NK-92 (cell line): ENCODE measurements around the gene PLEKHA8.

Experiments
- DNase-seq: peaks from one replicate; lab custom pipeline; 2025; ENCODE audit not compliant: unreplicated experiment; lab: John Stamatoyannopoulos, UW

PLEKHA8 gene

DNA sequence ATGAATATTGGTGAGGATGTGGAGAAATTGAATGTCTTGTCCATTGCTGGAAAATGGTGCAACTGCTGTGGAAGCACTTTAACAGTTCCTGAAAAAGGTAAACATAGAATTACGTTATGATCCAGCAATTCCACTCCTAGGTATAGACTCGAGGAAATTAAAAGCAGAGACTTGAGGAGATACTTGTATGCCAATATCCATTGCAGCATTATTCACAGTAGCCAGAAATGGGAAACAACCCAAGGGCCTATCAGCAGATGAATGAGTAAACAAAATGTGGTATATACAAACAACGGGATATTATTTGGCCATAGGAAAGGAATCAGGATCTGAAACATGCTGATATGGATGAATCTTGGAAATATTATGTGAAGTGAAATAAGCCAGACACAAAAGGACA lies 74.1 kb downstream of the PLEKHA8 start:
- DNase-seq, result no peak

DNA sequence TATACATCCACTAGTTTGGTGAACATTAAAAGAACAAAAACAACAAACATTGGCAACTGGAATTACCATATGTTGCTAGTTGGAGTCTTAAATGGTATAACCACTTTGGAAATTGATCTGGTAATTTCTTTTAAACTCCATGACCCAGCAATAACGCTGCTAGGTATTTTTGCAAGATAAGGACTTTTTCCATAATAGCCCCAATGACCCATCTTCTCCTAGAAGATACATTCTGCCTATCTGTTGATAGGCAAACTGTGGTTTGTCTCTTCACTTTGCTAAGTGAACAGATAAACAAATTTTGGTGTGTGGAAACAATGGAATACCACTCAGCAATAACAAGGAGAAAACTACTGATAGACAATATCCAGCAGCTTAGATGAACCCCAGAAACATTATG lies 75.9 kb downstream of the PLEKHA8 start:
- no peak for DNase-seq

DNA sequence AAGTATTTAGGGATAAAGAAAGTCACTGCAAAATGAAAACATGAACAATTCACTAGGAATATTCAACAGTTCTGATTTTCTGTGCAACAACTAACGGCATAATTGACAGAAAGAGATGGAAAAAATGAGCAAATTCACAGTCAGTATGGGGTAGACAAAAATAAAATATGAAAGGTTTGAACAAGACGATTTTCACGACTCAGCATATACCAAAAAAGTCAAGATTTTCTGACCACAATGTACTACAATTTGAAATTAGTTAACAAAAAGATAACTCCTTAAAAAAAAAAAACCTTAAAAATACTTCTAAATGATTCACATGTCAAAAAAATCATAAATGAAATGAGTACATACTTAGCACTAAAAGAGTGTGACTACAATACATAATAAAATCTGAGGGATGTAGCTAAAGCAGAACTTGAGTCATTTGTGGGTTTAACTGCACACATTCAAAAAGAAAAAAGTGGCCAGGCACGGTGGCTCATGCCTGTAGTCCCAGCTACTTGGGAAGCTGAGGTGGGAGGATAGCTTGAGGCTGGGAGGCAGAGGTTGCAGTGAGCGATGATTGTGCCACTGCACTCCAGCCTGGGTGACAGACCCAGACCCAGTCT lies 84.0 kb downstream of the PLEKHA8 start:
- no peak for DNase-seq

DNA sequence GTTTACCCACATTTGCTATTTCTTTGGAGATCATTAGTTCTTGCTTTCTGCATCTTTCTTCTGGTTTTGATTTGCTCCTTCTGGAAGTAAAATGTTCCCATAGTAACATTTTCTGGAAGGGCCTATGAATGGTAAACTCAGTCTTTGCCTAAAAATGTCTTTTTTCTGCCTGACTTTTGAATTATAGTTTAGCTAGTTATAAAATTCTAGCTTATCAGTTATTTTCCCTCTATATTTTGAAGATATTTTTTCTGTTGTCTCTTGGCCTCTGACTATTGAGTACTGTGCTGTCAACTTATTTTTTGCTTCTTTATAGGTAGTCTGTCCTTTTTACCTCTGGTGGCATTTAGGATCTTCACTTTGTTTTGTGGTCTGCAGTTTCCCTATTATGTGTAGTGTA lies 84.9 kb downstream of the PLEKHA8 start:
- DNase-seq, result no peak

DNA sequence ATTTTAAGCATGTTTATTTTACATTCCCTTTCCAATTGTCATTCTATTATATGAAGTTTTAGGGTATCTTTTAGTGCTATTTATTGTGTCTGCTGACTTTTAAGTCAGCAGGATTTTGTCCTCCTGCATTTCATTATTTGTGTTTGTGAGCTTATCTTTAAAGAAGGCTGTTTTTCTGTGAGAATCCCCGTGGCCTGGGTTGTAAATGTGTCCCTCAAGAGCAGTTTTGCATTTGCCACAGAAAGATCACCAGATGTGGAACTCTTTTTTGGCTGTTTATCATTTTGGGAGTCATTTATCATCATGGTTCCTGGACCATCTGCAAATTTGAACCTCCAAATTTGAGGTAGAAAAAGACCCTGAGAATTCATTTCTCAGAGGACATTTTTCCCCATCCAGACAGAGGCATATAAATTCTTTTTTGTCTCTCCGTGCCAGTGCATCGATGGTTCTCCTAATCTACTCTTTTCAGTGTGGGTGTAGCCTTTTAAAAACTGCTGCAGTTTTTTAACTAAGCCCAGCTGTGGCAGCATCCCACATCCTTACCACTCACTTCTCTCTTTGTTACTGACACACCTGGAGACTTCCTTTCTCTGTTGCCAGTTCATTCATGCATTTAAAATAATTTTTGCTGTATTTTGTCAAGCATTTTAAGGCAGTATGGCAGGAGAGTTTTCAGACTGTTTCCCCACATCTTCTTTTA lies 86.5 kb downstream of the PLEKHA8 start:
- no peak for DNase-seq

DNA sequence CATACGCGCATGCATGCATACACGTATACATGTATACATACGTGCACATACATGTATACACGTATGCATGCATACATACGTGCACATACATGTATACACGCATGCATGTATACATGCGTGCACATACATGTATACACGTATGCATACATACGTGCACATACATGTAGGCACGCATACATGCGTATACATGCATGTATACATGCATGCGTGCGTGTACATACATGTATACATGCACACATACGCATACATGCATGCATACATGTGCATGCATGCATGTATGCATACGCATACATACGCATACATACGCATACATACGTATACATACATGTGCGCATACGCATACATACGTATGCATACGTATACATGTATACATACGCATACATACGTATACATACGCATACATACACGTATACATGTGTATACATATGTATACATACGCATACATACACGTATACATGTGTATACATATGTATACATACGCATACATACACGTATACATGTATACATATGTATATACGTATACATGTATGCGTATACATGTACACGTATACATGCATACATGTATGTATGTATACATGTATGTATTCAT lies 87.6 kb downstream of the PLEKHA8 start:
- DNase-seq, result no peak

DNA sequence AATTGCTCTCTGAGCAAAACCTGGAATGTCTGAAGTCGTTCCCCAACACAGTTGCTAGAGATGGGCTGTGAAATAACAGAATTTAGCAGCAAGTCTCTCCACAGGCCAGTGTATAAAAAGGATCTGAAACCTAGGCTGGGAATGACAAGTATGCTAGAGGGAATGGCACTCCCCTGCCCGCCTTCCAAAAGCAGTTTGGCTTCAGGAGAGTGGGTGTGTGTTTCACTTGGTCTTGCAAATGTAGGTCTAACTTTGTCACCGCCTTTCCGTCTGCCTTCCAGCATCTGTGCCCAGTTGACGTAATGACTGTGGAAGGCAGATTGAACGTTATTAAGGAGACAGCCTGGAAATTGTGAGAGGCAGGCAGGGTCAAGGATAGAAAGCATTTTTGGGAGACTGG lies 88.6 kb downstream of the PLEKHA8 start:
- DNase-seq, result no peak

DNA sequence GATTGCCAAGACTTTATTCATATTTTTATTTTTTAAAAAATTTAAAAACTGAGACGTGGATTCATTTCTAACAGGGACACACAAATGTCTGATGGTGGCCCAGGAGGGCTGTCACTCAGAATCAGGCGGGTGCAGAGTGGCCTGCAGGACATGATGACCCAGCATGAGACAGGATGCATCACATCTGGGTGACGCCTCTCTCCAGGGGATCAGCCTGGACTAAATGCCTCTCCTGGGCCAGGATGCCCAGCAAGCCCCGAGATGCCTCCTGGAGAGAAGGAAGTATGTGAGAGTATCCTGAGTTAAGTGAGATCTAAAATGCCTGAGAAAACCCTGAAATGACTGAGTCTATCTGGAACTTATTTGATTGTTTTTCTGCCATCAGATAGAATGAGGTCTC lies 89.7 kb downstream of the PLEKHA8 start:
- no peak for DNase-seq

DNA sequence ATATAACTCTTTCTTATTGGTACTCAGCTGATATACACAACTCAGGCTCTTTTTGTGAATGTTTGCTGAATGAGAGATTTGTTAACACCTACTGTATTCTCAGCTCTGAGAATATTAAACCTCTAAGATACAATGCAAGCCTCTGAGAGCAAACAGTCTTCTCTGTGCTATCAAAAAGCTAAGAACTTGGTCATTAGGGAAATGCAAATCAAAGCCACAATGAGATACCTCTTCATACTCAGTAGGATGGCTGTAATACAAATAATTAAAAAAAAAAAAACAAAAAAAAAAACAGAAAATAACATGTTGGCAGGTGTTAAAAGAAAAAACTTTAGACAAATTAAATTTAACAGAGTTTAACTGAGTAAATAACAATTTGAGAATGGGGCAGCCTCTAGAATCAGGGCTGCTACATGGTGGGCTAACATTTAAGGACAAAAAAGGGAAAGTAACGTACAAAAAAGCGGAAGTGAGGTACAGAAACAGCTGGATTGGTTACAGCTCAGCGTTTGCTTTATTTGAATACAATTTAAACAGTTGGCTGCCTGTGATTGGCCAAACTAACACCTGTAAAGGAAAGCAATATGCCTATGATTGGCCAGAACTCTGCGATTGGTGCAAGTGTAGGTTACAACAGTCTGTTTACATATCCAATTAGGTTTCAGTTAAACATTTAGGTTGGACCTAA lies 91.8 kb downstream of the PLEKHA8 start:
- no peak for DNase-seq

DNA sequence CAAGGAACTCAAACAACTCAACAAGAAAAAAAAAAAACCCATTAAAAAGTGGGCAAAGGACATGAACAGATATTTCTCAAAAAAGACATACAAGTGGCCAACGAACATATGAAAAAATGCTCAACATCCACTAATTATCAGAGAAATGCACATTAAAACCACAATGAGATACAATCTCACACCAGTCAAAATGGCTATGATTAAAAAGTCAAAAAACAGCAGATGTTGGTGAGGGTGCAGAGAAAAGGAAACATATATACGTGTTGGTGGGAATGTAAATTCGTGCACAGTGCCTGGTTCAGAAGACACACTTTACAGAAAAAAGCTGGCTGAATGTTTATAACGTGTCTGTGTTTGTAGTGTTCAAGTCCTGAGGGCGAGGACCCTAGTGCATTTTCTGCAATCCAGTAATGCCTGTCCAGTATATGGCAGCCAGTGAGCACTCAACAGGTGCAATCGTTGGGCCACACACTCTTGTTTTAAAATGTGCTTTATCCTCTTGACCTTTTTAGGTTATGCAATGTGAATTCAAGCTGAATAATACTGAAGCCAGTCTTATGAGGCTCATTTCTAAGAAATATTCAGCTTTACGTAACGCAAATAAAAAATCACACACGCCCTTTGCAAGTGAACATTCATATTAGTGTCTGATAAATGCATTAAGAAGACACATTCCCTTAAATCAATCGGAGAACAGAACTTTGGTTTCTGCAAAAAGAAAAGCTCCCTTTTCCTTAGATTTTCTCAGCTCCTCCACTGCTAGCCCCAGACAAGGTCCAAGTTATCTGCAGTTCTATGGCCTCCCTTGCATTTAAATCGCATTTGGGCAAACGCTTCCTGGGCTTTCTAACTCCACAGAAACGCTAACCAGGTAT lies 105.8 kb downstream of the PLEKHA8 start:
- DNase-seq, result no peak

DNA sequence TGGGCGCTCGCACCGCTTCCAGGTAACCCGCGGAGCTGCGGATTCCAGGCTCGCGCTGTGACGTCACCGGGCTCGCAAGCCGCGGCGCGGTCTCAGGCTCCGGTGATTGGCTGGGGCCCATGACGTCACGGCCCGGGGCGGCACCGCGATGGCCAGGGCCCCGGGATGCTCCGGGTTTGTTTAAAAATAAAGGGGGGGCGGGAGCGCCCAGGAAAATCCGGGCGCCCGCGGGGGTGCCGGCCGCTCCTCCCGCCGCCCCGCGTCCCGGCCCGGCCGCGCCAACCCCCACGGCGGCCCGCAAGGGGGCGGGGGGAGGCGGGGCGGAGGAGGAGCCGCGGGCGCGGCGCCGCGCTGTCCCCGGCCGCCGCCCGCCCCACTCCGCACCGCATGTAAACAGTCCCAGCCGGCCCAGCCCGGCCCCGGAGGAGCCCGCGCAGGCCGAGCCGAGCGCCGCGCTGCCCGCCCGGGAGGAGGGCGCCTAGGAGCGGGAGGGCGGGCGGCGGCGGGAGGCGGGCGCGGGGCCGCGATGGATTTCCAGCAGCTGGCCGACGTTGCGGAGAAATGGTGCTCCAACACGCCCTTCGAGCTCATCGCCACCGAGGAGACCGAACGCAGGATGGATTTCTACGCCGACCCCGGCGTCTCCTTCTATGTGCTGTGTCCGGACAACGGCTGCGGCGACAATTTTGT lies 106.5 kb downstream of the PLEKHA8 start, which contains the start of gene MTURN:
Gene MTURN (plus strand): TSS at position 376 of the 690 bp plus-strand sequence. CDS start 151 bp downstream, at position 527.
- peak; percentile 9 for DNase-seq

DNA sequence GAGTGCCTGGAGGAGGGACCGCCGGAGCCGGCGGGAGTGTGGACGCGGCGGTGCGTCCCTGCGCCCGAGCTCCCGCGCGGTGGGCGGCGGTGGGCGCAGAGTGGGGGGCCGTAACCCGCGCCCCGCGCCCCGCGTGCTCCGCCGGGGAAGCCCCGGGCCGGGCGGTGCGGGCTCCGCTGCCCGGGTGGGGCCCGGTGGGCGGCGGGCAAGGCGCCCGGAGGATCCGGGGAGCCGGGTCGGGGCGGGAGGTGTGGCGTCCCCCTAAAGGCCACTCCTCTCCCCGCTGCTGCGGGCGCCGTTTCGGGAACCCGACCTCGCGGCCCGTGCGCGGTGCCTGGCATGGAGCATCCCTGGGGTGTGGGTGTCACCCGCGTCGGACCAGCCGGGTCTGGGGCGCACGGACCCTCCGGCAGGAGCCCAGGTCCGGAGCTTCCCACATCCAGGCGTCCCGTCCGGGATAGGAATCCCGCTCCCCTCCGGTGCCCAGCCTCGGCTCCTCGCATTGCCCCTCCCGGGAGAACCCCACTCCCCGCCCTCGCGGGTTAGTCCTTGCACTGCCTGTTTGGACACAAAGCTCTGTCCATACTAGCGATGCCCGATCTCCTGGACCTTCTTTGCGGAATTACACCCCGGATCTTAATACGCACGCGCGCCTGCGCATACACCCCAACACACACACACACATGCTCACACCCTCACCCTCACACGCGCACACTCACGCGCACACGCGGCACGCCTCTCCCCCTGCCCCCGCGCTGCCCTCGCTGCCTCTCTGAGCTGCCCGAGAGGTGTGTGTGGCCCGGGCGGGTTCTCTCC lies 107.3 kb downstream of the PLEKHA8 start:
- DNase-seq, result no peak

DNA sequence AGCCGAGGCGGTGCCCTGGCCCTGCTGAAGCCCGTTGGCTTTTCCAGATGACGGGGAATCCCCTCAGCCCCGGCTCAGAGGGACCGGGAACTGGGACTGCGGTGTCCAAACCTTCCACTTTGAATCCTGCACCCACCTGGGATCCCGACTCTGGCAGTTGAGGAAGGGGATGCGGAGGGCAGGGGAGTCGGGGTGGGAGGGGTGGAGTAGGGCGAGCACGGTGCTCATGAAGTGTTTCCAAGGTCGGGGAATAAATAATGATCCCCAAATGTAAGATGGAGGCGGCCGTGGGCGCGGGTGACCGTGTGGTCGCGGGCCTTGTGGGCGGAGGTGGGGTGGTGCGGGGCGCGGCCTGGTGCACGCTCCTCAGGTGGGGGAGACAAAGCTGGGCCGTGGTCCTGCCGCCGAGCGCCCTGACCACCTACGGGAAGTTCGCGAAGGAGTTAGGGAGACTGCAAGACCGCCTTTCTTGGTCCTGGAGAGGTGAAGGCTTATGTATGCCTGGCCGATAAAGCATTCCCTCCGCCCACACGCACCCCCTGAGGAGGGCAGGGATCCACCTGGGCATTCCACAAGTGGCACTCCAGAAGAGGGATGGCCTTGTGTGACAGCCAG lies 108.0 kb downstream of the PLEKHA8 start:
- DNase-seq, result no peak

DNA sequence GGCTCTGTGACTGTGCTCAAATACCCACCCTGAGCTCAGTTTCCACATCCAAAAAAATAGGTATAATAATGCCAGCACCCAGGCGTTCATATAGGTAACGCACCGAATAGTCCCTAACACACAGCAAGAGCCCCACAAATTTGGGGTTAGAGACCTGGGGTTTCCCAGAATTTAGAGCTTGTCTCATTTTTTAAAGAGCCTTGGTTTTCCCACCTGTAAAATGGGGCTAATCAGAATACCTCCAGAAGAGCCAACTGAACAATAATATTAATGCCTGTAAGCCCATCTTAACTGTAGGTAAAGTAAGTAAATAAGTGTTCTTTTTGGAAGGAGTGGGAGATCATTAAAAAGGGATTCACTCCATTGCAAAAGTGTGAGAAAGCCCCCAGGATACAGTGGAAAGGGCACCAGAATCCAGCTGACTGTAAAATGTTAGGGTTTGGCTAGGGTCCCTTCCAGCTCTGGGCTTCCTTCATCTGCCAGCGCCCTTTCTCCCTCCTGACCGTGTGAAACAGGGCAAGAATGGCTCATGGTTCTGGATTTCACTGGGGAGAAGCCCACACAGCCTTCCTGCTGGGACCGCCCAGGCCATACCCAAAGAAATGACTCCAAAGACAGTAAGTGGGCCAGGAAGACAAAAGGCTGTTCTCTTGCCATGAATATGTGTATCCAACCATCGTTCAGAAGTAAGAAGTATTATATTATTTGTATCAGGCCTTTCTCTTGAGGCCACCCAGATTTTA lies 108.7 kb downstream of the PLEKHA8 start:
- no peak for DNase-seq

DNA sequence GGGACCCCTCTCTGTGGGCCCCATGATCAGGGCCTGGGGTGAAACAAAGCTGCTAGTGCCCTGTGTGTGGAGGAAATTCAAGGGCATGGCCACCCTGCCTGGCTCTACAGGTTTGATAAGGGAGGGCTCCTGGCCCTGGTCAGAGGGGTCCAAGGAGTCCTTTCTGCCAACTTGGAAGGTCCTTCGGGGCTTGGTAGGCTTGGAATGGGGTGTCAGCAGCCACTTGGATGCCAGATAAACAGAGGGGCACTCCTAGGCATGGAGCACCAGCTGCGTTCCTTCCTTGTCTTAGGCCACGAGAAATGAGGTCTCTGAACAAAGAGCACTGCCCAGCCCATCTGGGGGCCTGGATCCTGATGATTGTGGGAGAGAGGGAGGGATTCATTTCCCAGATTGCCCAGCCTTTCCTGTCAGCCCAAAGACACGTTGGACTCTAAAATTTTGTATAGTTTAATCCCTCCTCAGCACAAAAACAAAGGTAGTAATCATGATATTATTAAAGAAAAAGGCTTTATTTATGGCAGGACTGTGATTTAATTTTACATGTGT lies 111.7 kb downstream of the PLEKHA8 start:
- no peak for DNase-seq

DNA sequence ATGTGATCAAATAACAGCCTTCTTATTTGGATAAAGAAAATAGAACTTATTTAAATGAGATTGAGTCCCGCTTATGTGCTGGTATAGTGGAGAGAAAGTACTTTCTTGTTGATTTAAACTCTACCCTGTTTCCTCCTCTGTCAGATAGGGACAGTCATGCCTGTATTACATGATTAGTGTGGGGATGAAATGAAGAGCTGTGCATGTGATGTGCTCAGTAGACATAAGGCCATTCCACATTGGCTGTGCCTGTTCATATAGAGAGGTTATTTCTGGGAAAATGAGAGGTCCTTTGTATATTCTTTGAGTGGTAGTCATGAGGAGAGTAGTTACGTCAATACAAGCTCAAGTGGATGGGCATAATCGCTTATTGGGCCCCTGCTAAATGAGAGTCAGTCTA lies 112.2 kb downstream of the PLEKHA8 start:
- no peak for DNase-seq

DNA sequence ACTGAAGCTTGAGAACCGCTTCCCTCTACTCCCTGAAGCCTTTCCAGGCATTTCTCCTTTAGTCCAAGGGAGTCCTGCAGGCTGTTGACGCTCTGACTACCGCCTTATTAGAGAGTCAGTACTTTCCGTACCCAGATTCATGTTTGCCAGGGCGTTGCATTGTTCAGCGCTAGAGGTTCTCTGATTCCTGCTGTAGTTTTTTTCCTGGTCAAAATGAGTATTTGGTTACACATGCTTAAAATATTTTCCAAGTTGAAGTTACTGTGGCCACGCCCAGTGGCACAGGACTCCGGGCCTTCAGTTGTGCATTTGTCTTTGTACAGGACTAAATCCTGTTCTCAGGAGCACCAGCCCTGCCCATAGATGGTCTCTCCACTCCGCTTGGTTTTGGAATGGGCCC lies 114.5 kb downstream of the PLEKHA8 start:
- no peak for DNase-seq

DNA sequence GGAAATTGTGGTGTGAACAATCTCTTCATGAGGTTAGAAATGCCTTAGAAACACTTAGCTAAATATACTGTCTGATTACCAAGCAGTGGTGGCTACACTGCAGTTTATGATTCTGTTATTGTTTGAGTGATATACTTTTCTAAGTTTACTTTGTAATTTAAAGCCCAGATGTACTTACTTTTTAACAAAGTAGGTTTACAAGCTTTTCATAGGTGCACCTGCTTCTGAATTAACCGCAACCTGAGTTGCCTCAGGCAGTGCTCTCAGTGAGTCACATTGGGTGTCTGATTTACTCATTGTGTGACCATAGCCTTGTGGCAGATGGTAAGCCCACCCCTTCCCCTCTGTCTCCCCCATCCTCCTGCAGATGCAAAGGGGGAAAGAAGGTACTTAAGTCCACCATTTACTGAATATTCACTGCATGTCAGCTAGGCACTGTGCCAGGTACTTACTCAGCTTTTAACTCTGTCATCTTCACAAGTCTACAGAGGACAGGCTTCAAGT lies 115.6 kb downstream of the PLEKHA8 start:
- no peak for DNase-seq
